HG03039 (cell line): Measurements from ENCODE around the gene ST7.
A peak's percentile ranks its signal among the peaks of the same experiment; 100 is the strongest.
"Not testable (repeated sequence)": the region's sequence is repeated elsewhere in the genome, so short reads cannot be mapped to it uniquely, and the experiment has no call there.

ENCODE experiments used
- ATAC-seq: cut with Tn5 transposase; IDR thresholded peaks from one replicate; pipeline ENCODE4 v1.9.1; 2021; ENCODE audit warnings: mild to moderate bottlenecking, moderate library complexity; ENCODE audit not compliant: unreplicated experiment

Gene ST7

GRCh38 chr7:116950889-116951351 is 2.4 kb upstream of the ST7 start:
- no peak for ATAC-seq

GRCh38 chr7:116951366-116952292 is 1.7 kb upstream of the ST7 start:
- ATAC-seq = no peak

- no peak for ATAC-seq
Observed at GRCh38 chr7:116952635-116953371, 498 bp upstream of the ST7 start.

- ATAC-seq = peak; percentile 24
Observed at GRCh38 chr7:116953906-116954838, 871 bp downstream of the ST7 start.

GRCh38 chr7:116955340-116955739 is 2.0 kb downstream of the ST7 start:
- no peak for ATAC-seq

GRCh38 chr7:116955801-116956476 is 2.6 kb downstream of the ST7 start:
- peak; percentile 72 for ATAC-seq

GRCh38 chr7:116956477-116956804 is 3.1 kb downstream of the ST7 start:
- no peak for ATAC-seq

- ATAC-seq = no peak
Observed at GRCh38 chr7:116957874-116958273, 4.6 kb downstream of the ST7 start.

- not testable (repeated sequence) for ATAC-seq
Observed at GRCh38 chr7:116961966-116962673, 8.8 kb downstream of the ST7 start.

GRCh38 chr7:116963234-116963633 is 9.9 kb downstream of the ST7 start:
- ATAC-seq = no peak

- no peak for ATAC-seq
Observed at GRCh38 chr7:116966601-116967000, 13.3 kb downstream of the ST7 start.

GRCh38 chr7:116967254-116967922 is 14.1 kb downstream of the ST7 start:
- no peak for ATAC-seq

GRCh38 chr7:116967983-116968382 is 14.7 kb downstream of the ST7 start:
- no peak for ATAC-seq

- ATAC-seq = no peak
Observed at GRCh38 chr7:116968631-116969030, 15.3 kb downstream of the ST7 start.

- ATAC-seq = no peak
Observed at GRCh38 chr7:116969371-116969902, 16.1 kb downstream of the ST7 start.

- ATAC-seq = peak; percentile 61
Observed at GRCh38 chr7:116970238-116970910, 17.1 kb downstream of the ST7 start.

GRCh38 chr7:116971153-116971552 is 17.9 kb downstream of the ST7 start:
- ATAC-seq = not testable (repeated sequence)

GRCh38 chr7:116971869-116972268 is 18.6 kb downstream of the ST7 start:
- ATAC-seq = no peak
